ENCODE measurements around the gene SLC16A8. TPM values are rescaled to one million over a fixed set of nuclear protein-coding genes. Genes with fewer than 3 reads are reported as not detected.
"Not testable (repeated sequence)": the region's sequence is repeated elsewhere in the genome, so short reads cannot be mapped to it uniquely, and the experiment has no call there.

SLC16A8 gene
- total RNA-seq, 4 donors from 2014 or later: 1.4 TPM; not detected in 3

GRCh38 chr22:38081941-38082828 is 1.8 kb downstream of the SLC16A8 start:
- intact Hi-C loops (cut with DNase I; ENCODE audit: low total_unique reads): no loop called here
- no peak for TF ChIP-seq POLR2A (IDR thresholded peaks at IDR 0.05)
- no peak for TF ChIP-seq CTCF (IDR thresholded peaks at IDR 0.05)
- H3K4me1 ChIP-seq: peaks cover 0 to 15% of the 10 kb centered on the region in 2 donors
- no peak for DNase-seq
- no peak overlapping the region for H3K27ac ChIP-seq
- H3K9me3 ChIP-seq: no peaks in the 10 kb centered on the region
- no peak overlapping the region for H3K4me3 ChIP-seq
- H3K27me3 ChIP-seq: peaks cover 8 to 11% of the 10 kb centered on the region in 2 donors
- no peaks in the 10 kb centered on the region for H3K36me3 ChIP-seq

DNA sequence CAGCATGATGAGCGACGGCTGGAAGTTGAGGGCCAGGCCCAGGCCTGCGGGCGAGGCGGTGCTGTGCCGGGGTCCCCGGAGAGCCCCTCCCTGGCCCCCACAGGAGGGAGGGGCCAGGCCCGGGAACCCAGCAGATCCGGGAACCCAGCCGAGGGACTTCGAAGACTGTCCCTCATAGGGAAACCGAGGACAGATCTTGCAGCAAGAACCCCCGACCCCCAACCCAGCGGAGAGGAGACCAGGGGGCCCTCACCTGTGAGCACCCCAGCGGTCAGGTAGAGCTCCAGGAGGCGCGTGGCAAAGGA is 2.4 kb downstream of the SLC16A8 start:
- Histone ChIP-seq H3K4me1 (peaks cover 0 to 15% of the 10 kb centered on the region in 2 donors), H3K36me3 (no peaks in the 10 kb centered on the region), H3K4me3 (peak overlapping the region in 1 of 2 donors; percentile 17), H3K27ac (no peak overlapping the region), H3K9me3 (no peaks in the 10 kb centered on the region), H3K27me3 (peaks cover 8 to 11% of the 10 kb centered on the region in 2 donors)
- no peak for DNase-seq
- TF ChIP-seq POLR2A (IDR thresholded peaks at IDR 0.05): no peak
- no peak for TF ChIP-seq CTCF (IDR thresholded peaks at IDR 0.05)
- intact Hi-C loops (cut with DNase I; ENCODE audit: low total_unique reads): no loop called here

GRCh38 chr22:38080850-38081635 is 2.9 kb downstream of the SLC16A8 start:
- Histone ChIP-seq H3K27me3 (peaks cover 8 to 11% of the 10 kb centered on the region in 2 donors), H3K4me3 (peak overlapping the region in 1 of 2 donors; percentile 17), H3K9me3 (no peaks in the 10 kb centered on the region), H3K36me3 (no peaks in the 10 kb centered on the region), H3K27ac (no peak overlapping the region), H3K4me1 (peaks cover 0 to 15% of the 10 kb centered on the region in 2 donors)
- intact Hi-C loops (cut with DNase I; ENCODE audit: low total_unique reads): no loop called here
- TF ChIP-seq POLR2A (IDR thresholded peaks at IDR 0.05) (no peak), CTCF (IDR thresholded peaks at IDR 0.05) (no peak)
- DNase-seq: no peak

DNA sequence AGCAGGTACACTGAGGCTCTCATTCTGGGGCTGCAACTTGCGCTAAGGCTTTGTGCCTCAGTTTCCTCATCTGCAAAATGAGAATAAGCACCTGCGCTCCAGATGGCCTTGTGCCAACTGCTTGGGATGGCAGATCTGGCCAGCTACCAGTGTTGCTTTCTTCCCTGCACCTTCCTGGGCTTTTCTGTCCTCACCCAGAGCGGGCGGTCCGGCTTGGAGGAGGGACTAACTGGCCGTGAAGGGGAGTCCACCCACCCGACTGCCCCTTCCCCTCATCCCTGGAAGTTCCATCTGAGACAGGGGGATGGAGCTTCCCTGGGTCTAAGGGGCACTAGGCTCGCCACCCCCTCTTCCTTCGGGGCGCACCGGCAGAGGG is 3.5 kb downstream of the SLC16A8 start:
- no peak for DNase-seq
- TF ChIP-seq CTCF (IDR thresholded peaks at IDR 0.05) (no peak), POLR2A (IDR thresholded peaks at IDR 0.05) (no peak)

DNA sequence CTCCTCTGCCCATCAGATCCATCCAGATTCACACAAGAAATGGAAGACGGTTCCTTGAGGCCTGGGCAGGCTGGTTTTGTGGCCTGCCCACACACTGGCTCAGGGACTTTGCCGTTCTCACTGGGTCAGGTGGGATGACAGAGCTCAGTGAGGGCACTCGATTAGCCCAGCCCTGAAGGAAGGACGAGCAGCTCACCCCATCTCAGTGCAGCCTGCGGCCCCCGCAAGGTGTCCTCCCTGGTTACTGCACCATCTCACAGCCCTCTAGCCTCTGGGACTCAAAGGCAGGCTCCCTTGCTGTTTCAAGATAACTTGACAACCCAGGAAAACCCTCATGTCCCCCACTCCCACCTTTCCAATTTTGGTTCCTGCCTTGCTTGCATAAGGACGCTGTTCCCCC is 4.2 kb downstream of the SLC16A8 start:
- peaks cover 0 to 15% of the 10 kb centered on the region in 2 donors for H3K4me1 ChIP-seq
- H3K9me3 ChIP-seq: no peaks in the 10 kb centered on the region
- no peak overlapping the region for H3K4me3 ChIP-seq
- no peaks in the 10 kb centered on the region for H3K36me3 ChIP-seq
- H3K27me3 ChIP-seq: peaks cover 8 to 11% of the 10 kb centered on the region in 2 donors
- no peak for DNase-seq
- intact Hi-C loops (cut with DNase I; ENCODE audit: low total_unique reads): no loop called here
- H3K27ac ChIP-seq: no peak overlapping the region
- no peak for TF ChIP-seq CTCF (IDR thresholded peaks at IDR 0.05)
- no peak for TF ChIP-seq POLR2A (IDR thresholded peaks at IDR 0.05)

More for the DNA sequence above, 3.5 kb downstream of the SLC16A8 start:
- Histone ChIP-seq H3K27me3 (peaks cover 8 to 11% of the 10 kb centered on the region in 2 donors), H3K4me3 (no peak overlapping the region), H3K9me3 (no peaks in the 10 kb centered on the region), H3K36me3 (no peaks in the 10 kb centered on the region), H3K4me1 (peaks cover 0 to 15% of the 10 kb centered on the region in 2 donors), H3K27ac (no peak overlapping the region)
- intact Hi-C loops (cut with DNase I; ENCODE audit: low total_unique reads): no loop called here

DNA sequence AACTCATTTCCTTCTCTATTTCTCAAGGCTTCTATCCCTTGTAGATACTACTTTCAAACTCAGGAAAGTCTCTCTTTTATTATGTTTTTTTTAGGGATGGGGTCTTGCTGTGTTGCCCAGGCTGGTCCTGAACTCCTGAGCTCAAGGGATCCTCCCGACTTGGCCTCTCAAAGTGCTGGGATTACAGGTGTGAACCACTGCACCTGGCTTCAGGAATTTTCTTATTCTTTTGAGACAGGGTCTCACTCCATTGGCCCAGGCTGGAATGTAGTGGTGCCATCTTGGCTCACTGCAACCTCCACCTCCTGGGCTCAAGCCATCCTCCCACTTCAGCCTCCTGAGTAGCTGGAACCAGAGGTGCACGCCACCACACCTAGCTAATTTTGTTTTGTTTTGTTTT is 4.8 kb downstream of the SLC16A8 start:
- intact Hi-C loops (cut with DNase I; ENCODE audit: low total_unique reads); H3K36me3 ChIP-seq; H3K27ac ChIP-seq; DNase-seq; H3K9me3 ChIP-seq; H3K4me3 ChIP-seq: not testable (repeated sequence)
- Histone ChIP-seq H3K4me1 (peaks cover 0 to 15% of the 10 kb centered on the region in 2 donors), H3K27me3 (peaks cover 8 to 11% of the 10 kb centered on the region in 2 donors)

All from uterus (tissue), 4 donors.